Ovary (tissue), 9 donors: ENCODE measurements around the gene CCT4. TPM values are rescaled to one million over a fixed set of nuclear protein-coding genes. Genes with fewer than 3 reads are reported as not detected.
A peak's percentile ranks its signal among the peaks of the same experiment; 100 is the strongest.

Source experiments
- DNase-seq, 5 donors: peaks; one replicate each; pipeline ENCODE4 v3.0.0-alpha.2; 2019 to 2020
- H3K27ac ChIP-seq, 2 donors: fragments of 200-600 bp; one replicate each; pipeline versions ENCODE4 v1.5.1 to v1.8.0; 2019 to 2022
- H3K27me3 ChIP-seq: fragments of 200-600 bp; one replicate; pipeline ENCODE4 v1.8.0; 2022
- H3K36me3 ChIP-seq: fragments of 200-600 bp; sonication (generic); one replicate; pipeline ENCODE4 v1.5.1; 2019
- H3K4me1 ChIP-seq: one replicate; pipeline ENCODE4 v1.8.1; 2013; ENCODE audit warnings: mild to moderate bottlenecking, moderate library complexity; ENCODE audit not compliant: insufficient read depth
- H3K4me3 ChIP-seq: fragments of 200-600 bp; sonication (generic); one replicate; pipeline ENCODE4 v1.5.1; 2017
- H3K9me3 ChIP-seq, 2 donors: fragments of 200-600 bp in 1 of 2; sonication (generic) in 1 of 2; one replicate each; pipeline versions ENCODE4 v1.5.1 to v1.8.1; 2013 to 2019; ENCODE audit warnings: mild to moderate bottlenecking in 1 of 2, moderate library complexity in 1 of 2
- EP300 ChIP-seq: sonication (generic); formaldehyde crosslinking; IDR thresholded peaks from one replicate; pipeline ENCODE4 v1.6.1; 2017; ENCODE audit warnings: antibody characterized with exemption
- POLR2A ChIP-seq: fragments of 450-650 bp; IDR thresholded peaks from one replicate; pipeline ENCODE4 v1.6.1; 2017; ENCODE audit warnings: antibody characterized with exemption, mild to moderate bottlenecking, moderate library complexity
- WGBS, 3 donors: extraction: QIAGEN DNeasy Blood & Tissue Kit in 1 of 3; methylation state at CpG; one replicate each; pipeline versions ENCODE4 v1.1.5 to v1.1.7; 2013 to 2017; 5-methylcytosine and 5-hydroxymethylcytosine counted together
- intact Hi-C, 4 donors: fragments of 100-400 bp; cut with DNase I; formaldehyde crosslinking; loops; one replicate each; pipeline versions ENCODE4 v1.11.0 to v1.15.1; 2022 to 2023
- polyA plus RNA-seq, 2 donors: library from polyadenylated mRNA; stranded (reverse); fragments of 200-250 nt in 1 of 2; fragments of 350-450 nt in 1 of 2; fragmentation: Illumina TruSeq in 1 of 2; extraction: RNeasy Lipid Tissue Mini Kit (QIAGEN cat#74804) in 1 of 2; gene quantifications; one replicate each; pipeline ENCODE4 v1.2.3, GENCODE V29; 2013 to 2014
- total RNA-seq, 7 donors: library from RNA; depleted of rRNA in 2 of 7; stranded (reverse); fragments of >200 nt in 2 of 7; fragmentation: NEBNext Ultra II Directional in 3 of 7; extraction: Animal tissue kit (Norgen Biotek cat#: 25700) in 3 of 7; gene quantifications; one replicate each; pipeline versions ENCODE4 v1.1.0 to v1.2.4, GENCODE V29; 2016 to 2023
- TF ChIP-seq, protein P1 (sequence below), 3 donors: fragments of 450-650 bp in 2 of 3; fragments of 200-600 bp in 1 of 3; IDR thresholded peaks; one replicate each; pipeline versions ENCODE4 v1.5.1 to v1.8.0; 2016 to 2022; ENCODE audit warnings: antibody characterized with exemption in 3 of 3, mild to moderate bottlenecking in 1 of 3
- donor health status: DM: no; HTN: no; CAD: no; lungs with moderate emphysema.
- donor health status: DM: no; HTN: no; CAD: no.
- donor health status: Bipolar disorder and iron deficiency.
- donor health status: DM: yes; HTN: yes; CAD: no.
- donor health status: DM: no; HTN: no; CAD: no.
- donor health status: DM: yes; HTN: yes; CAD: no.

Gene CCT4
- total and polyA plus RNA-seq, 9 donors, result 99.7 to 200 (median 144) TPM

DNA sequence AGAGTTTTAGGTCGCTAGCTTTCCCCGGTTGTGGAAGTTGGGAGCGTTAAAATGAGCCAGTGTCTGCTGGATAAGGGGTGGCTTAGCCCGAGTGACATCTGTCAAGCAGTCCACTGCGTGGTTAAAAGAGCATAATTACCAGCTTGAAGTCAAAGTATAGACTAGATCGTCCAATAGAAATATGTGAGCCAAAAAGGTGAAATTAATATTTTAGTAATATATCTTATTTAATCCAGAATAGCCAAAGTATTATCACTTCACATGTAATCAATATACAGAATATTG is 17.7 kb upstream of the CCT4 start:
- no peak for TF ChIP-seq EP300
- no peak for TF ChIP-seq POLR2A

DNA sequence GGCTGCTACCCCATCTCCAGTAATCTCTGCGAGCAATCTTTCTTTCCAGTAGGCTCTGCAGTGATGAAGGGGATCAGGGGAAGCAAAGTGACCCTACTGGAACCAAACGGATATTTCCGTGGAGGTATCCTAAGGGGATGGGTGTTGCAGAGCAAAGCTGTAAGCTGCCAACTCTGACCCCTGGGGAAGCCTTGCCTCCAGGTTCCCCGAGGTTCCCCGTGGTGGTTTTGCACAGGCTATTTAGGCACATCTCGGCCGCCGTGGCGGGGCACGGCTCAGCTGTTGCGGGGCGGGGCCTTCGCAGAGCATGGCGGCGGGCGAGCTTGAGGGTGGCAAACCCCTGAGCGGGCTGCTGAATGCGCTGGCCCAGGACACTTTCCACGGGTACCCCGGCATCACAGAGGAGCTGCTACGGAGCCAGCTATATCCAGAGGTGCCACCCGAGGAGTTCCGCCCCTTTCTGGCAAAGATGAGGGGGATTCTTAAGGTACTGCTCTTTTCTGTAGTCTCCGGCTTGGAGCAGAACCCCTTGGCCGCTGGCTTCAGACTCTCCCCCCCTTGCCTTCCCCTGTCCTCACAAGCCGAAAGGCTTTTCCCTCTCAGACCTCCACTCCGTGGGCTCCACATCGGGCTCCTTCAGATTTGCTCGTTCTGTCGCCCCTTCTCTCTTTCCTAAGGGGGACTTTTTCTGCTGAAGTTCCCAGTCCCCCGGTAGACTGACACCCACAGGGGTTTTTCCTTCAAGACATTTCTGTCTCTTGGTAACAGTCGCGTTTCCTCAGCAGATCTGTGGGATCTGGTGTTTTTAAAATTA is 17.1 kb upstream of the CCT4 start, which contains the start of gene COMMD1:
Gene COMMD1, plus strand, starts transcription at position 303 of the 814 bp plus-strand sequence. Its CDS starts 5 bp downstream, at position 308.
- intact Hi-C loops, result no loop called here
- Histone ChIP-seq H3K4me3 (peak within 1 kb of the TSS; percentile 75), H3K27me3 (no peaks in the 10 kb centered on the region), H3K9me3 (no peaks in the 10 kb centered on the region), H3K27ac (peak within 1 kb of the TSS in 1 of 2 donors; percentile 39), H3K4me1 (no peaks in the 10 kb centered on the region), H3K36me3 (no peaks in the 10 kb centered on the region)
- WGBS, 3 donors, result 0 to 1% (median 0%) methylated on average over 29 to 33 of the region's 33 CpGs
- TF ChIP-seq POLR2A (peak; percentile 40), EP300 (no peak)
- DNase-seq, result peak; percentile 64 to 86 (median 74)

More for the DNA sequence above, 17.7 kb upstream of the CCT4 start:
- intact Hi-C loops, result no loop called here
- H3K4me1 ChIP-seq, result no peaks in the 10 kb centered on the region
- peak overlapping the region; percentile 75 for H3K4me3 ChIP-seq
- no peaks in the 10 kb centered on the region for H3K27me3 ChIP-seq
- 0 to 1% (median 1%) methylated on average over 6 of the region's 6 CpGs for WGBS, 3 donors
- no peaks in the 10 kb centered on the region for H3K9me3 ChIP-seq
- H3K27ac ChIP-seq, result no peak overlapping the region
- no peak for DNase-seq
- H3K36me3 ChIP-seq, result no peaks in the 10 kb centered on the region

GRCh38 chr2:61900281-61900680 is 11.8 kb upstream of the CCT4 start:
- intact Hi-C loops, result no loop called here
- Histone ChIP-seq H3K4me3 (no peak overlapping the region), H3K27ac (no peak overlapping the region), H3K9me3 (no peaks in the 10 kb centered on the region), H3K27me3 (no peaks in the 10 kb centered on the region), H3K36me3 (no peaks in the 10 kb centered on the region), H3K4me1 (no peaks in the 10 kb centered on the region)
- no peak for DNase-seq
- TF ChIP-seq, protein P1, sequence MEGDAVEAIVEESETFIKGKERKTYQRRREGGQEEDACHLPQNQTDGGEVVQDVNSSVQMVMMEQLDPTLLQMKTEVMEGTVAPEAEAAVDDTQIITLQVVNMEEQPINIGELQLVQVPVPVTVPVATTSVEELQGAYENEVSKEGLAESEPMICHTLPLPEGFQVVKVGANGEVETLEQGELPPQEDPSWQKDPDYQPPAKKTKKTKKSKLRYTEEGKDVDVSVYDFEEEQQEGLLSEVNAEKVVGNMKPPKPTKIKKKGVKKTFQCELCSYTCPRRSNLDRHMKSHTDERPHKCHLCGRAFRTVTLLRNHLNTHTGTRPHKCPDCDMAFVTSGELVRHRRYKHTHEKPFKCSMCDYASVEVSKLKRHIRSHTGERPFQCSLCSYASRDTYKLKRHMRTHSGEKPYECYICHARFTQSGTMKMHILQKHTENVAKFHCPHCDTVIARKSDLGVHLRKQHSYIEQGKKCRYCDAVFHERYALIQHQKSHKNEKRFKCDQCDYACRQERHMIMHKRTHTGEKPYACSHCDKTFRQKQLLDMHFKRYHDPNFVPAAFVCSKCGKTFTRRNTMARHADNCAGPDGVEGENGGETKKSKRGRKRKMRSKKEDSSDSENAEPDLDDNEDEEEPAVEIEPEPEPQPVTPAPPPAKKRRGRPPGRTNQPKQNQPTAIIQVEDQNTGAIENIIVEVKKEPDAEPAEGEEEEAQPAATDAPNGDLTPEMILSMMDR (IDR thresholded peaks at IDR 0.05), result no peak
- TF ChIP-seq POLR2A (no peak), EP300 (no peak)
- WGBS, 3 donors, result 18 to 33% (median 26%) methylated on average over 1 of the region's 1 CpG

GRCh38 chr2:61898810-61899209 is 10.4 kb upstream of the CCT4 start:
- Histone ChIP-seq H3K27ac (no peak overlapping the region), H3K27me3 (no peaks in the 10 kb centered on the region), H3K36me3 (no peaks in the 10 kb centered on the region), H3K9me3 (no peaks in the 10 kb centered on the region), H3K4me3 (no peak overlapping the region), H3K4me1 (no peaks in the 10 kb centered on the region)
- WGBS, 3 donors, result 17 to 22% (median 17%) methylated on average over 2 of the region's 2 CpGs
- no peak for DNase-seq
- intact Hi-C loops, result no loop called here
- TF ChIP-seq POLR2A, result no peak

- H3K36me3 ChIP-seq, result no peaks in the 10 kb centered on the region
- H3K27ac ChIP-seq, result peak overlapping the region; percentile 92 to 99
- no peaks in the 10 kb centered on the region for H3K27me3 ChIP-seq
- DNase-seq, result no peak
- H3K9me3 ChIP-seq, result no peaks in the 10 kb centered on the region
- intact Hi-C loops, result loop anchor here in 1 of 4 donors (10.0 kb wide), 1 partner anchor 353 kb away; the partner anchor contains the start of gene XPO1
- TF ChIP-seq, protein P1 (IDR thresholded peaks at IDR 0.05), result no peak
- H3K4me1 ChIP-seq, result peaks cover 8% of the 10 kb centered on the region
- peak overlapping the region; percentile 80 for H3K4me3 ChIP-seq
- 0 to 1% (median 0%) methylated on average over 18 of the region's 18 CpGs for WGBS, 3 donors
These were observed 664 bp downstream of the CCT4 start for GRCh38 chr2:61887717-61888266.
